HG03095 (cell line): ENCODE results near the gene UBA52.
"Not testable (repeated sequence)": the region's sequence is repeated elsewhere in the genome, so short reads cannot be mapped to it uniquely, and the experiment has no call there.

Experiments used
- ATAC-seq: cut with Tn5 transposase; IDR thresholded peaks from one replicate; pipeline ENCODE4 v1.9.1; 2021; ENCODE audit warnings: moderate library complexity; ENCODE audit not compliant: unreplicated experiment

The UBA52 gene

DNA sequence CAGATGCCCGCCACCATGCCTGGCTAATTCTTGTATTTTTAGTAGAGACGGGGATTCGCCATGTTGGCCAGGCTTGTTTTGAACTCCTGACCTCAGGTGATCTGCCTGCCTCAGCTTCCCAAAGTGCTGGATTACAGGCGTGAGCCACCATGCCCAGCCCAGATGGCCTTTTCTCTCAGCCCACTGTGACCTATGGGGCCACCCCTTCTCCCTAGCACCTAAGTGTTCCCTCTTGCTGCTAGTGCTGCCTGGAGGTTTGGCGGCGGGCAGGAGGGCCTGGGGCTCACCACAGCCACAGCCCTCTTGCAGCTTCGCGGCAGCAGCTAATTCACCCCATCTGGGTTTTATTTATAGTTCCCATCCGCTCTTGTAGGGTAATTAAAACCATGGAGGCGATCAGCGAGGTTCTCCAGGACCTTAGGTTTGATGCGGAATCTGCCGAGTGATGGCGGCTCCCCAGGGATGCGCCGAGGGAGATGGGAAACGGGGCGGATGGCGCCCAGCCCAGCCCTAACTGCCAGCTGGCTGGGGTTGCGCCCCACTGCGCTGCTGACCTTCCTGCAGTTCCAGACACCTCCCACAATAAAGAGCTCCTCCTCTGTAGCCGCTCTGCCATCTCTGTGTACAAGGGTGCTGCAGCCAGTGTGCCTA, 20.2 kb downstream of the UBA52 start:
- ATAC-seq = no peak

DNA sequence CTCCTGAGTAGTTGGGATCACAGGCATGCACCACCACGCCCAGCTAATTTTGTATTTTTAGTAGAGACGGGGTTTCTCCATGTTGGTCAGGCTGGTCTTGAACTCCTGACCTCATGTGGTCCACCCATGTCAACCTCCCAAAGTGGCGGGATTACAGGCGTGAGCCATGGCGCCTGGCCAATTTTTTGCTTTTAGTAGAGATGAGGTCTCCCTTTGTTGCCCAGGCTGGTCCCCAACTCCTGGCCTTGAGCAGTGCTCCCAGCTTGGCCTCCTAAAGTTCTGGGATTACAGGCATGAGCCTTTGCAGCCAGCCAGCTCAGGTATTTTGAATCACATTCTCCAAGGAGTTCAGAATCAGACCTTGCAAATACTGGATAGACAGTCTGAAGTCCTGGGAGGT, 21.1 kb downstream of the UBA52 start:
- ATAC-seq = not testable (repeated sequence)

DNA sequence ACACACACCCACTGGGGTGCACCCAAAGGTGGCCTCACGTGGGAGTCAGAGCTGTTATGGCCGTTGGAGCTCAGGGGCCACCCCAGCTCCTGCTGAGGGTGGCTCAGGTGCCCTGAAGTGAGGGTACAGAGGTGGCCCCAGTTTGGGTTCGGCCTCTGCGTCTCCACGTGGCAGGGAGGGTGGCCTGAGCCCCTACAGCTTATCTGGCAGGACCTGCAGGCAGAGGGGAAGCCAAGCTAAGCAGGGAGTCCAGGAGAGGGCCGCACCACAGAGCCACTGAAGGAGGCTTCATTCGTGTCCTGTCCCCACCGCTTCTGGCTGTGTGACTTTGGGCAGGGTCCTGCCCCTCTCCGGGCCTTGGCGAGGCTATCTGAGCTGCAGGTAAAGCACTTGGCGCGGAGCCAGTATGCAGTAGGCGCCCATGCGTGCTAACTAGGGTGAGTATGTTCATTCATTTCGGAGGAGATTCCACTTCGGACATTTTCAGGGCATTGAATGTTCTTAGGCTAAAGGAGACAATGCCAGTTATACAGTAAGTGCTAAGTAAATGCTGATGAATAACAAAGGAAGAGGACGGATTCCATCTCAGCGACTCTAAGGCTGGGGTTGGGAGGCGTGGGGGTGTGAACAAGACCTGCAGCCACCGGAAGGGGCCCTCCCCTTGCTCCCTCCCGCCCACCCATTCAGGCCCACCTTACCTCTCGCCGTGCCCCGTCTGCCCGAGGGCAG, 21.9 kb downstream of the UBA52 start:
- ATAC-seq = no peak

DNA sequence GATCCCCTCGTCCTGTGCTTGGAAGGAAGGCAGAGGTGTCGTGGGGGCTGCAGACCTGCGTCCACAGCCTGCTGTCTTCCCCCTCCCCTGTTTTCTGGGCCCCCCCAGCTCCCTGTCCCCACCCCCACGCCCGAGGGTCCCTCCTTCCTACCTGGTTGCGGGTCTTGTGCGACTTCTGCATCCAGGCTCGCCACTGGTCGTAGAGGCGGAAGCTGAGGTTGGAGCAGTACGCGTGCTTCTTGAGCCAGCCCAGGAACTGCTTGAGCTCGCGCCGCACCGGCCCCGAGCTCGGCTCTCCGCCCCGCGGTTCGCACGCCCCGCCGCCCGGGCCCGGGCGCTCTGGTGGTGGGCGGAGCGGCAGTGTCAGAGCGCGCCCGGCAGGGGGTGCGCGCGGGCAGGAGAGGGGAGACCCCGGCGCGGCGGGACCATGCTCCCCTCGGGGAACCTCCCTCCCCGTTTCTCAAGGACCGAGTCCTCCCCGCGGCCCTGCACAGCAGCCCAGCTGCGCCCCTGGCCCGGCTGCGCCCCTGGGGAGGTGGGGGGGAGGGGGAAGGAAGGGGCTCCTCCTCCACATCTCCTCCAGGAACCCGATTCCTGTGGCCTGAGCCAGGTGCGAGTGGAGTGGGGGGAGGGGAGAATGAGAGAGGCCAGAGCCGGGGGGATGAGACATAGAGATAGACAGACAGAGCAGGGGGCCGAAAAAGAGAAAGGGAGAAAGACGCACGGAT, 22.6 kb downstream of the UBA52 start:
- ATAC-seq = no peak

DNA sequence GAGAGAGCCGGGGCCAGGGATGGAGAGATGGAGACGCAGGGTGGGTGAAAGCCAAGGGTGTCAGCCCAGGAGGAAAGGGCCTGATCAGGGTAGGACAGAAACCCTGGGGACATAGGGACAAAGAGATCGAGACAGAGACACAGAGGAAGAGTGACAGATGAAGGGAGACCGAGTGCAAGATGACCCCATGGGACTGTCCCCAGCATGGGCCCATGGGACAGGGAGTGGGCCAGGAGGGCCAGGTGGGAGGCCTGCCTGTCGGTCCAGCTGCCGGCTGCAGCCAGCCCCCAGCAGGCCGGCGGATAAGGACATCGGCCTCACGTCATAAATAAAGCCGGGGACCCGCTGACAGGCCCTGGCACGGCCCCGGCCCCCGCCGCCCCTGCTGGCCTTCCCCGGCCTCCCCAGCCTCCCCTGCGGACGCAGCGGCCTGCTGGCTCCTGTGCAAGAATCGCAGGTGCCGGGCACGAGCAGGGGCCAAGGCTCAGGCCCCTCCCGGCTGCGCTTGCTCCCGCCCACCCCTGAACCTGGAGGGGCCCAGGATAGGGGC, 23.2 kb downstream of the UBA52 start:
- ATAC-seq = no peak

DNA sequence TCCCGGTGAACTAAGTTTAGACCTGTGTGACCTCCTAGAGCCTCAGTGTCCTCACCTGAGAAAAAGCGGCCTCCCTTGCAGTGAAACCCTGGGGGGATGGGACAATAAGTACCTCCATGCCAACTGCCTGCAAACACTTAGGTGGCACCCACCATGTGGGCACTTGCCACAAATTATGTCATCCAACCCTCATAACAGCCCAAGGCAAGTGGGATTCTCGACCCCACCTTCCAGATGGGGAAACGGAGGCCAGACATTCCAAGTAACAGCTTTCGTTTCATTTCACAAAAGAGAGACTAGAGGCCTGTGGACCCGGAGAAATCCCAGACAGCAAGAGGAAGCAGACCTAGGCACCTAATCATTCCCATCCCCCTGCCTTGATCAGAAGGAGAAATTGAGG, 23.8 kb downstream of the UBA52 start:
- no peak for ATAC-seq

DNA sequence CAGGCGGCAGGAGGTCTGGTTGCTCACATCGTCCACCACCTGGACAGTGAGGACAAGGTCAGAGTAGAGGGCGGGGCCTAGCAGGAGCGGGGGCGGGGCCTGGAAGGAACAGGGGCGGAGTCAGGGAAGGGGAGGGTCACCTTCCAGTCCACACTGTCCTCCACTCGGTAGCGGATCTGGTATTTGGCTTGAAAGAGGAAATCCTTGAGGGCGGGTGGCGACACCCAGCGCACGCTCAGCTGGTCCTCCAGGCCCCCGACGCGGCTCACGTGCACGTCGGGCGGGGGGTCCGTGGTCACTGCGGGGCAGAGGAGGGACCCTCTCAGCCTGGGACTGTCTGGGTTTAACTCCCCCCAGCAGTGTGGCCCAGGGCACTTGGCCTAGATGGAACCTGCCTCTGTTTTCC, 25.1 kb downstream of the UBA52 start:
- no peak for ATAC-seq

DNA sequence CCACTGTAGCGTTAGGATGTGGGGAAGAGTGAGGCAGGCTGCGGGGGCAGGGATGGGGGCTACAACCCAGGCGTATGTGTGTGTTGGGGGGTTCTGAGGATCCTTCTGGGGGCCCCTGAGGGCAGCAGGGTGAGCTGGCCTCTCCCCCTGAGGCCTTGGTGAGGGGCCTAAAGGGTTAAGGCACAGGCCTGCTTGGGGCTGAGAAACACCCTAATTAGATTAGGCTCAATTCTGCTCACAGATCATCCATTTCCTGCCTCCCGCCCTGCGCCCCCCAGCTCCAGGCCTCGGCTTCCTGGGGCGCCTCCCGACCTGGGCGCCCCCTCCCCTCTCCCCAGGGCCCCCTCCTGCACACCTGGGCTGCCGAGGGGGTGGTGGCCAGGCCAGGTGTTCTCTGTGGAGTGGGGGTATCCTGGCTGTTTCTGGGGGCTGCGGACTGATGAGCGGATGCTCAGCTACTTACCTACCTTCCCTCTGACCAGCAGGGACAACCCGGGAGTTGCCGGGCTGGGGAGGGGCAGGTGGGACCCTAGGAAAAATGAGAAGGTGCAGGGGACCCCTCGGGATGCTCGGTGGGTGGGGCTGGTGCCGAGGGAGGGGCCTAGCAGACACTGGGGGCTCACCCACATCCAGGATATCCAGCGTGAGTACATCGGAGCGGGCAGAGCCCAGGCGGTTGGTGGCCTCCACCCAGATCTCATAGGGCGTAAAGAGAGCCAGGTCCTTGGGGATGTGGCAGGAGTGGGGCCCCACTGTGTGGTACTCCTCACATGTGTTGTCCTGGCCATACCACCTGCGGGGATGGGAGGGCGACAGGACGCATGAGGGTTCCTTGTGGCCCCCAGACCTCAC, 26.4 kb downstream of the UBA52 start:
- no peak for ATAC-seq

DNA sequence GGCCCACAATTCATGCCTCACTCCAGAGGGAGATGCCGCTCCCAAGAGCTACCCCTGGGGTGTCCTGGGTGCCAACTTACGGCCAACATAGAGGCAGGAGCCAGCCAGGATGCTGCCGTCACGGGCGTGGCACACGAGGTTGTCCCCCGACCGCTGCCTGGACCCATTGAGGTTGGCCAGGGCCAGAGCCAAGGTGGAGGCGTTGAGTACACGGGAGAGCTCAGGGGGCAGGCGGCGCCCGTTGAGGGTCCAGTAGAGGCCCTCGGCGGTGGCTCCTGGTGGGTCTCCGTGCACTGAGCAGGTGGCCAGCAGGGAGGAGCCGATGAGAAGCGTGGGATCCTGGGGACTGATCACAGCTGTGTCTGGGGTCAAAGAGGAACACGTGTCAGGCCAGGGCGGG, 27.8 kb downstream of the UBA52 start:
- ATAC-seq = no peak

DNA sequence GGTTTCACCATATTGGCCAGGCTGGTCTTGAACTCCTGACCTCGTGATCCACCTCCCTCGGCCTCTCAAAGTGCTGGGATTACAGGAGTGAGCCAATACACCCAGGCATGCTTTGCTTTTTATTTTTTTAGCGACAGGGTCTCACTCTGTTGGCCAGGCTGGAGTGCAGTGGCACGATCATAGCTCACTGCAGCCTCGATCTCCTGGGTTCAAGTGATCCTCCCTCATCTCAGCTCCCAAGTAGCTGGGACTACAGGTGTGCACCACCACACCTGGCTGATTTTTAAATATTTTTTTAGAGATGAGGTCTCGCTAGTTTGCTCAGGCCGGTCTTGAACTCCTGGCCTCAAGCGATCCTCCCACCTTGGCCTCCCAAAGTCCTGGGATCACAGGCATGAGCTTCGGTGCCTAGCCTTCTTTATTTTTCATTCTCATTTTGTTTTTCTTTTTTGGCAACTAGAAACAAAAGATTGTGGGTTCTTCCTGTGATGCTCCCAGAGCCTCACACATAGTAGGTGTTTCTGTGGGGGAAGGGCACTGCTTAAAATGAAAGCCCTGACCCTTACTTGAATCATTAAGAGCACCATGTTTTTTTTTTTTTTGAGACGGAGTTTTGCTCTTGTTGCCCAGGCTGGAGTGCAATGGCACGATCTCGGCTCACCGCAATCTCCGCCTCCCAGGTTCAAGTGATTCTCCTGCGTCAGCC, 29.2 kb downstream of the UBA52 start:
- not testable (repeated sequence) for ATAC-seq

DNA sequence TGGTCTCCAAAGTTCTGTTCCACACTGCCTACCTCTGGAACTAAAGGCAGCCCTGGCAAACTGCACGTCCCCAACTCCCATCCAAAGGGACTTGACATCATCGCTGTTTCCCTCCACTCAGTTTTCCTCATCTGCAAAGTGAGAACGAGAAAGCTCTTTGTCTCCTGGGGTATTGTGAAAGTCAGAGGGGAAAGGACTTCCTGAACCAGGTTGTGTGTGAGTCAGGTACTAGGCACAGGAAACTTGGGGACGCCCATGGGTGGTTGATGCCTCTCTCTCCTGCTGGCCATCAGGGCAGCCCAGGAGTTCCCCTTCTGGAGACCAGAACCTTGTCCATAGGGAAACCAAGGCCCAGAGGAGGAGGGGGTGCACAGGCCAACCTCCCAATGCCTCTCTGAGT, 30.2 kb downstream of the UBA52 start:
- no peak for ATAC-seq

DNA sequence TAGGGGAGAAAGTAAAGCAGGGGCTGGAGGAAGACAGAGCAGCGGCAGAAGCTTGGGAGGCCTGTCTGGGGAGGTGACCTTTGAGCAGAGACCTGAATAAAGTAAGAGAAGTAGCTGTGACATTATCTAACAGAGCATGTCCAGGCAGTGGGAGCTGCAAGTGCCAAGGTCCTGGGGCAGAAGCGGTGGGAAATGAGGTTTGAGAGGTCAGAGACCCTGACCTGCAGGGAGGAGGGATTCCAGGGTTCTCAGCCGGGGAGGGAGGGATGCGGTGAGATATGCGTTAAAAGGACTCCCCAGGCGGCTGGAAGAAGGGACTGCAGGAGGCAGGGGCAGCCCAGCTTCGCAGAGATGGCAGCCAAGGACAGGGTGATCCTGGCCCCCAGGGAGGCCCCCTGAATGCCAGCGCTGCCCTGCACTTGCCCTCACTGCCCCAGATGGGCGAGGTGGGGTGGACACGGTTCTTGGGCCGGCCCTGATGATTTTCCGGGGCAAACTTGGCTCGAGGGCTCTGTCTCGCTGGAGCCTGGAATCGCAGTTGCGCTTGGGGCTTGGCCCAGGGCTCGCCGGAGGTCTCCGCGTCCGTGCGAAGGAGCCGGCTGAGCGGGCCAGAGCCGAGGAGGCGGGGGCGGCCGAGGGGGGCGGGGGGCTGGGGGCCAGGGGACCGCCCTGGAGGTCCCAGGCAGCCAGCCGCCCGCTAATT, 31.7 kb downstream of the UBA52 start:
- no peak for ATAC-seq

DNA sequence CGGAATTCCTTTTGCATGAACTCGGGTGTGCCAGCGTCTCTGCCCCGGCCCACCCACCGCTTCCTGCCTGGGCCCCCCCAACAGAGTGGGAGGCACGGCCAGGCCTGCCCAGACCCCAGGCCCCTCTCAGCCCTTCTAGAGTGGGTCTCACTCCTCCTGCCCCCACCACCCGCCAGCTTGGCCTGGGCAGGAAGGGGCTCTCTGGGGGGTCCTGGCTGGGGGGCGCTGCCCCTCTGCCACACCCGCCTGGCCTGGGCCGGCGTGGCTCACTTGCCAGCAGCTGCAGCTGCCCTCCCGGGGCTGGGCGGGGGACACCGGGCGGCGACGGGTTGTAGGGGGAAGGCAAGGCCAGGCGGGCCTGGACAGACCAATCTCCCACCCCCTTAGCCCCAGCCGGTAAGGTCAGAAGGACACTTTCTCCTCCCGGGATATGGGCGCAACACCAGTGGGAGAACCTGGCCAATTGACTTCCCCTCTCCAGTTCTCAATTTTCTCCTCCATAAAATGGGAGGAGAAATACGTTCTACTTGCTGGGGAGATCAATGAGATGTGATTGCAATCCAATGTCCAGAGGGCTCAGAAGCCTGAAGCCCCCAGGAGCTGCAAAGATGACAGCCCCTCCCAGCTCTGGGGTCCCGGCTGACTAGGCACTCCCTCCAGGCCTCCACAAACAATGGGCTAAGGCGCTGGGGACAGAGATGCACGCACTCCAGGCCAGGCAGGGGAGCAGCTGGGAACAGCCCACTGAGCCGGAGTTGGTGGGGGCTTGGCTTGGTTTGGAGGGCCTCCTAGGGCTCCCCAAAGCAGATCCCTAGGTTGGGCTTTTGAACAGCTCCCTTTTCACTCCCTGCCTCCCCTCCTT, 32.5 kb downstream of the UBA52 start:
- no peak for ATAC-seq

DNA sequence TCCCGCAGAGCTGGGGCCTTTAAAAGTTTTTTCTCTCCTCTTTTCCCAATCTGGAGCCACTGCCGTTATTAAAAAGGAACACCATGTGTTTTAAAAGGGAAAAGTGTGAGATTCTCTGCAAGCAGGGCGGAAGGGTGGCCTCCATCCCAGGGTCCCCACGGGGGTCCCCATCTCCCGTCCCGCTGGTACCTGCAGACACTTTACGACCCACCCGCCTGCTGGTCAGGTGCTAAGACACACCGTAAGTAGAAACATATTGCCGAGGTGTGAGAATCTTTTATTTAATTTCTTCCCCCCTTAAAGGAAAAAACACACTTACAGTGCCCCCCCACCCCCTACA, 33.1 kb downstream of the UBA52 start:
- no peak for ATAC-seq

DNA sequence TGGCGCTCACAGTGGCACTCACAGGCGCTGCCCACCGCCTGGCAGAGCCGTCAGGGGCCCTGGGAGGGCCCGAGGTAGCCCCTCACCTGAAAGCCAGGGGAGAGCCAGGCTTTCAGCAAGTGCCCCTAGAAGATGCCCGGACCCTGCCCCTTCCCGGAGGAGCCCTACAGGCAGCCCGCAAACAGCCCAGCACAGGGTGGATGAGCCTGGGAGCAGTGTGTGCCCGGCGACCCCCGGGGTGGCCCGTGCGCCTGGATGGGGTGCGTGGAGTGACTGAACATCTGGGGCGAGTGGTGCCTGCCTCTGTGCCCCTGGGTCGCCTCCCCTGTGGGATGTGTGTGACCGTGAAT, 33.5 kb downstream of the UBA52 start:
- no peak for ATAC-seq

DNA sequence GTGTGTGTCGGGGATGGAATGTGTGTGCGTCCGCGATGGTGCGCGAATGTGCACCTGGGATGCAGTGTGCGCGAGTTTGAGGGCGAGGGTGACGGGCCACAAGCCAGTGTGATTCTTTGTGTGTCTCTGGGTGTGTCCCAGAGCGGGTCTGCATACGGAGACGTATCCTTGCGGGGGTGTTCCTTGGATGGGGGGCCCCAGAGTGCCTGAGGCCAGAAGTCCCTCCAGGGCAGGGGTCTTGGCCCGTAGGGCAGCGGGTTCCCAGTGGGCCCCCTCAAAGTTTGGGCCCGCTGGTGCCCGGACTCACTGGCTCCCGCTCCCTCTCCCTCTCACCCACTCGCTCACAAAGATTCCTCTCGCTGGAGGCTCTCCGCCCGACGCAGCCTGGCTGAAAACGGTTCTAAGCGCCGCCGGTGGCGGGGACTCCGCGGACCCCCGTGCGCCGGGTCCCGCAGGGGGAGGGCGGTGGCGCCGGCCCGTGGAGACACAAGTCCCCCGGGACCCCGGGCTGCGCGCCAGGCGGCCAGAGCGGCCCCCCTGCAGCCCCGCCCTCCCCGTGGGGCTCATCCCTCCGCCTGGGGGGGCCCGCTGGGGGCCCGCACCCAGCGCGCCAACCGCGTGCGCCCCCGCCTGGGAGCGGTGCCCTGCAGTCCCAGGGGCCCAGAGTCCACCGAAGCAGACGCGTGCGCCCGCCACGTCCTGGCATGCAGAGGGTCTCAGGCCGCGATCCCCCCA, 34.1 kb downstream of the UBA52 start:
- no peak for ATAC-seq

DNA sequence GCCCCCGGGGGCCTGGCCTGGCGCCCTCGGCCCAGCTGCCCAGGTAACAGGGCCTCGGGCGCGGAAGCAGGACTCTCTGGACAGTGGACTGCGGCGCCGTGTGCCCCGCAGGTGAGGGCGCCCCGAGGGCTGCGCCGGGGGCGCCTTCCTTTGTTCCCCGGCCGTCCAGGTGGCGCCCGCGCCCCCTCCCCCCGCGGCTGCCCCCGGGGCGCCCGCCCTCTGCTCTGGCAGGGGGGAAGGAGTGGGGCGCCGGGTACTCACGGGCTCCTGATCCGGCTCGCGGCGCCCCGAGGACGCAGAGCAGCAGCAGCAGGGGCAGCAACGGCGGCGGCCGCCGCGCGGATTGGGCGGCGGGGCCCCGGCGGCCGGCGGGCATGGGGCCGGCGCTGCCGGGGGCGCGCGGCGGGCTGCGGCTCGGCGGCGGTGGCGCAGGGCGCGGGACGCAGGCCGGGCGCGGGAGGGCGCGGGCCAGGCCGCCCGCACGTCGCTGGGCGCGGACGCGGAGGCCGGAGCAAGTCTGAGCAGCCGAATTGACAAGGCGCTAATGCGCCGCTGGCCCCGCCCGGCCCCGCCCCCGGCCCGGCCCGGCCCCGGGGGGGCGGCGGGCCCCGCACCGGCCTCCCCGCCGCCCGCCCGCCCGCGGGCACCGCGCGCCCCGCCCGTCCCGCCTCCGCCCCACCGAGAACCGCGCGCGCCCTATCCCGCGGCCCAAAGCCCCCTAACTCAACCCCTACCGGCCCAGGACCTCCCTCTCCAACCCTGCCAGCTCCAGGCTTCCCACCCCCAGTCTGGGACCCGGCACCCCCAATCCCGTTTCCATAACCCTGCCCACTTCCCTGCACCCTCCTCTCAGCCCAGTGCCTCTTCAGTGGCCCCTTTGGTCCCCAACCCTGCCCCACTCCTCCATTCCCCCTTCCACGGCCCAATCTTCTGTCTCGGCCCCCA, 34.9 kb downstream of the UBA52 start, which contains the start of gene CRLF1:
TSS of gene CRLF1 (minus strand) at position 519 of the 945 bp plus-strand sequence. CDS start at position 376, 143 bp downstream.
- ATAC-seq = no peak
